Measurements from ENCODE around the gene RAB7A.
"Not testable (repeated sequence)": the region's sequence is repeated elsewhere in the genome, so short reads cannot be mapped to it uniquely, and the experiment has no call there.

The RAB7A gene

GRCh38 chr3:128823631-128824030, 97.6 kb downstream of the RAB7A start:
- DNase-seq, result no peak

- no peak for DNase-seq
These were observed 98.3 kb downstream of the RAB7A start for GRCh38 chr3:128824132-128824850.

DNA sequence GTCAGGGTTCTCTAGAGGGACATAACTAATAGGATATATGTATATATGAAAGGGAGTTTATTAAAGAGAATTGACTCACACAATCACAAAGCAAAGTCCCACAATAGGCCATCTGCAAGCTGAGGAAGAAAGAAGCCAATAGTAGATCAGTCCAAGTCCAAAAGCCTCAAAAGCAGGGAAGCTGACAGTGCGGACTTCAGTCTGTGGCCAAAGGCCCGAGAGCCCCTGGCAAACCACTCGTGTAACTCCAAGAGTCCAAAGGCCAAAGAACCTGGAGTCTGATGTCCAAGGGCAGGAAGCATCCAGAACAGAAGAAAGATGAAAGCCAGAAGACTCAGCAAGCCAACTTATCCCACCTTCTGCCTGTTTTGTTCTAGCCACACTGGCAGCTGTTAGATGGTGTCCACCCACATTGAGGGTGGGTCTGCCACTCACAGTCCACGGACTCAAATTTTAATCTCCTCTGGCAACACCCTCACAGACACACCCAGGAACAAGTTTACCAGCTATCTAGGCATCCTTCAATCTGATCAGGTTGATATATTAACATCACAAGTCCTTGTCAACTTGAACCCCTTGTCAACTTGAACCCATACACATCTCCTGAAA, 99.2 kb downstream of the RAB7A start:
- no peak for DNase-seq

- not testable (repeated sequence) for DNase-seq
These were observed 103.1 kb downstream of the RAB7A start for GRCh38 chr3:128829087-128829486.

GRCh38 chr3:128829925-128830625, 104.1 kb downstream of the RAB7A start:
- not testable (repeated sequence) for DNase-seq

- DNase-seq, result not testable (repeated sequence)
These were observed 104.8 kb downstream of the RAB7A start for GRCh38 chr3:128830762-128831161.

DNA sequence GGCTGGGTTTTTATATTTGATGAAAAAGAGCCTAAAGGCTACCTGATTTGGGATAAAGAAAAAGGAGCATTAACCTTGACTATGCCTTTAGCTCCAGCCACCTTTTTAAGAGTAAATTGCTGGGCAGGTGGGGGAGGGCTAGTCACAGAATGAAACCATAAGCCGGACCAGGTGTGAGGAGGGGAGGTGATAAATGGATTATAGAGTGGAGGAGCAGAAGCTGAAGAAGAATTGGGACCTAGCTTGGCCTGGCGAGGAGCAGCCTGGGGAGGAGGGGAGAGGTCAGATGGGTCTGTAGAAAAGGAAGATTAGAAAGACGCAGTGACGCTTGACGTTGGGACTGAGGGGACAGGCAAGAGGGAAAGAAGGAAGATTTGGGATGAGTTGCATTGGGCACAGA, 107.0 kb downstream of the RAB7A start:
- not testable (repeated sequence) for DNase-seq

DNA sequence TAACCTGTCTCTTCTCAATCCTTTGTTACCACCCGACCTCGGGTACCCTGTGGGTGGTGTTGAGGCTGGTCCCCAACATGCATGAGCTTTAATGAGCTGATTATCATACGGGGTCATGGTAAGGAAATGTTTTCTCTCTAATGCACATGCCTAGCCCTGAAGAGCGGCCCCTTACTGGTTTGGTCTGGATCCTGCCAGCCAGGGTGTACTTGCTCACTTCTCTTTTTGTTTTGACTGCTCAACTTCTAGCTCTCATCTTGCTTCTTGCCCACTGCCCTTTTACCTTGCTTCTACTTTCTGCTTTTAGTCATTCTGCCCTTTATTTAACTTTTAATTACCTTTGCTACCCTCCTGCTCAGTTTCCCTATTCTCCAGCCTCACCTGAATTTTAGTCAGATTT, 109.1 kb downstream of the RAB7A start:
- DNase-seq, result no peak

DNA sequence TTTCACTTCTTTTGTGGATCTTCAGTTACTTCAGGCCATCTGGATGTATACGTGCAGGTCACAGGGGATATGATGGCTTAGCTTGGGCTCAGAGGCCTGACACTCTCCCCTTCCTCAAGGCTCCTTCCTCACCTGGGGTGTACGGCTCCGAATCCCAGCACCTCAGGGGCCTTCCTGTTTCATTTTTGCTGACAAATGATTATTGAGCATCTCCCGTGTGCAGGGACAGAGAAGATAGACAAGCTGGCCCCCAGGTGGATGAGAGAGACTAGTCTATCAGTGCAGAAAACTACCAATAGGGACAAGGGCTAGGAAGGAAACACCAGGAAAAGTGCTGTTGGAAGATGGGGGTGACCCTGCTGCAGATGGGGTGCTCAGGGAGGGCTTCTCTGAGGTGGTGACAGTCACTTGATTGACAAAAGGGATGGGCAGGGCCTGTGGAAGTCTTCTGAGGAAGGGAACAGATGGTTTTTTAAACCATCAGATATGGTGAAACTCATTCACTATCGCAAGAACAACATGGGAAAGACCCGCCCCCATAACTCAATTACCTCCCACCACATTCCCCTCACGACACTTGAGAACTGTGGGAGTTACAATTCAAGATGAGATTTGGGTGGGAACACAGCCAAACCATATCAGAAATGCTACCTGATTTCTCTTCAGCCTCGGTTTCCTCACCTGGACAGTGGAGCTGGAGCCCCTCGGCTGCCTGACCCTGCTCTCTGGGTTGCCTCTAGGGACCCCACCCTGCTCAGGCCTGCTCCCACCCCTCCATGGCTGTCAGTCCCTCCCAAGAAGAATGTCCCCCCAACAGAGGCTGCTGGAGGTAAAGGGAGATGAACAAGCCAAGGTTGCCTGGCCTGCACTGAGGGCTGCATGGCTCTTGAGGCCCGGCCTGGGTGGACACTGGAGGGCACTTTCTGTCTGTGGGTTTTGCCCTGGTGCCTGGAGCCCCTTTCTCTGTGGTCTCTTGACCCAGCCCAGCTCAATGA, 116.2 kb downstream of the RAB7A start:
- DNase-seq, result no peak

GRCh38 chr3:128844502-128844901, 118.5 kb downstream of the RAB7A start:
- DNase-seq, result no peak

GRCh38 chr3:128845119-128845777, 119.3 kb downstream of the RAB7A start:
- peak; percentile 40 to 63 for DNase-seq

DNA sequence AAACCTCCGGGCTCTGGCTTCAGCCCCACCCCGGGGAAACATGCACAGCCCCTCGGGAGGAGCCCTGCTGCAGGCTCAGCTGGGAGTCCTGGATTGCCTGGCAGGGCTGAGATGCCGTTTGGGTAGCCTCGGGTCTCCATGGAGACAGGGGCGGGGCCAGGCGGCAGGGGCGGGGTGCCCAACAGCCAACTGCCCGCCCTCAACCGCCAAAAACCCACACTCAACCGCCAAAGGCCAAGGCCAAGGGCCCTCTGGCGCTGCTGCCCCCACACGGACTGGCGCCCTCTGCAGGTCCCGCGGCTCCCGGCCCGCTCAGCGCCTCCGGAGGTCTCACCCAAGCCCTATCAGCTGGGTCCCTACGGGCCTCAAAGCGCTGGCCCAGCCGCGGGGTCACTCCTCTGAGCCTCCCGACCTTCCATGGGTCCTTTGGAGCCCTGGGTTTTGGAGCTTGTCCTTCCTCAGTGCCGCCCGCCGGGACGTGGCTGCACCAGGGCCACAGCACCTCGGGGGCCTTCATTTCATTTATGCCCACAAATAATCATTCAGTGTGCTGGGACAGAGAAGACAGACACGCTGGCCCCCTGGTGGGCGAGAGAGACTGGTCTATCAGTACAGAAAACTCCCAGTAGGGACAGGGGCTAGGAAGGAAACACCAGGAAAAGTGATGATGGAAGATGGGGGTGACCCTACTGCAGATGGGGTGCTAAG, 119.9 kb downstream of the RAB7A start:
- DNase-seq, result peak; percentile 89 to 96

- peak in 1 of 2 experiments; percentile 61 for DNase-seq
These were observed 120.5 kb downstream of the RAB7A start for GRCh38 chr3:128846486-128846891.

DNA sequence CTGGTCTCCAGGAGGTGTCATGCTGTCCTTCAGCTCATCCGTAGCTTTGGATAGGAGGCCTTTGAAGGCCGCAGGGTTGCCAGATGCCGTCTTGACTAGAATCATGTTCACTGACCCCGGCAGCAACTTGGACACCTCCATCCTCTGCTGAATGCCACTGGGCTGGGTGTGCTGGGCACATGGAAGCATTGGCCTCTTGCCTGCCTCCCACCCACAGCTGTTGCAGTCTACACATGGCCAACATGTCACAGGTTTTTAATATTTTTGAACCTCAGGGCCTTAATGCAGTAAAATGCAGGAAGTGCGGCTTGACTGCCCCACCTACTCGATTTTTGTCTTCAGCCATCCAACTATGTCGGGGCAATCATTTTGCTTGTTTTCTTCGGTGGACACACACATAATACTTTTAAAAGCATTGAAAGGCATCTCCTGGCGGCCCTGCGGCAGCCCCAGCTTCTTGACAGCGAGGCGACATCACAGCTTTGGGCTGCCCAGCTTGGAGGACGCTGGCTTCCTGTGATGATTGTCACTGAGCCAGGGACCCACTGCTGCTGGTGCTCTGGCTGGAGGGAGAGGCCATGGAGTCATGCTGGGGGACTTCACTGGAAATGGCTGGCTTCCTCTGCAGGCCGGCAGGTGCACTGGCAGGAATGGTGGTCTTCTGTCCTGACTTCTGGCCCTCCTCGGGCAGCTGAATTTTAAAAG, 121.8 kb downstream of the RAB7A start:
- DNase-seq, result no peak

GRCh38 chr3:128848936-128849335, 123.0 kb downstream of the RAB7A start:
- no peak for DNase-seq

DNA sequence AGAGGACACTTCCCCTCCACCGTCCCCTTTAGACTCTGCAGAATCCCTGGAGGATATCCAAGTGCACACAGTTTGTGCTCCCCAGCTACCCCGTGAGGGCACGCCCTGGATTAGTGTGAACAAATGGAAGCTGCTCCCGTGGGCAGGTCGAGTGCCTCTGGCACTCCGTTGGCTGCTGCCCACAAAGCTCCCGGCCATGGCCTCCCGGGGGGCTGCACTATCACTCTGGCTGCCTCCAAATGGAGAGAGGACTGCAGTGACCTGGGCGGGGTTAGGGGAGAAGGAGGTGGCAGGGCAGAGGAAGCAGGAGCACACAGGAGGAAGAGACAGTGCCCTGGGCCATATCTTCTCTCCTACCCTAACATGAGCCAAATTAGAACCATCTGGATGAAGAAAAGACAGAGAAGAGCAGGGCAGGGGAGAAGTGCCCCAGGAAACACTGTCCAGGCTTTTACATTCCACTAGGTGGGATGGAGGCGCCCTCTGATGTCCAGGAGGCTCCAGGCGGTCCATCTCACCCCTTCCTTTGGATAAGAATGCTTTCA, 124.0 kb downstream of the RAB7A start:
- DNase-seq, result no peak

- no peak for DNase-seq
These were observed 124.6 kb downstream of the RAB7A start for GRCh38 chr3:128850544-128850943.

GRCh38 chr3:128851601-128852000, 125.6 kb downstream of the RAB7A start:
- DNase-seq, result no peak

DNA sequence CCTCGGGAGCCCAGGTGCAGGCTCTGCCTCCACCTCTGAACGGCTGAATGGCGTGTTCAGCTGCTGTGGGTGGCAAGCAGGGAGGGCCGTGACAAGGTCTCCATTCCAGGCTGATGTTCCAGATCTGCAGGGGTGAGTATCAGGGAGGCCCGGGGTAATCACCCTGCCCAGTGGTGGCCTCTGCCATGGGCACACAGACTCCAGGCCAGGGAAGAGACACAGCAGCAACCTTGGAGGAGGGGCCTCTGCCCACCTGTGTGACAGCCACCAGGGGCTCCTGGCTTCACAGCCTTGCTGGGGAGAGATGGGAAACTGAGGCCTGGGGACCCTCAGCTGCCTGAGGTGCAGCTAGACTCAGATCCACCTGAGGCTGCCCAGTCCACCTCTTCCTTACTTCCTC, 127.8 kb downstream of the RAB7A start:
- no peak for DNase-seq

- DNase-seq, result no peak
These were observed 128.5 kb downstream of the RAB7A start for GRCh38 chr3:128854475-128854874.

GRCh38 chr3:128855569-128855968, 129.6 kb downstream of the RAB7A start:
- DNase-seq, result no peak

All from NCI-H526 (cell line).